GM19023 (cell line): ENCODE data around the gene VPS41.
A peak's percentile ranks its signal among the peaks of the same experiment; 100 is the strongest.
"Not testable (repeated sequence)": the region's sequence is repeated elsewhere in the genome, so short reads cannot be mapped to it uniquely, and the experiment has no call there.

Source experiments
- ATAC-seq: cut with Tn5 transposase; IDR thresholded peaks from one replicate; pipeline ENCODE4 v1.9.1; 2021; ENCODE audit warnings: mild to moderate bottlenecking, moderate library complexity; ENCODE audit not compliant: unreplicated experiment

VPS41 gene

DNA sequence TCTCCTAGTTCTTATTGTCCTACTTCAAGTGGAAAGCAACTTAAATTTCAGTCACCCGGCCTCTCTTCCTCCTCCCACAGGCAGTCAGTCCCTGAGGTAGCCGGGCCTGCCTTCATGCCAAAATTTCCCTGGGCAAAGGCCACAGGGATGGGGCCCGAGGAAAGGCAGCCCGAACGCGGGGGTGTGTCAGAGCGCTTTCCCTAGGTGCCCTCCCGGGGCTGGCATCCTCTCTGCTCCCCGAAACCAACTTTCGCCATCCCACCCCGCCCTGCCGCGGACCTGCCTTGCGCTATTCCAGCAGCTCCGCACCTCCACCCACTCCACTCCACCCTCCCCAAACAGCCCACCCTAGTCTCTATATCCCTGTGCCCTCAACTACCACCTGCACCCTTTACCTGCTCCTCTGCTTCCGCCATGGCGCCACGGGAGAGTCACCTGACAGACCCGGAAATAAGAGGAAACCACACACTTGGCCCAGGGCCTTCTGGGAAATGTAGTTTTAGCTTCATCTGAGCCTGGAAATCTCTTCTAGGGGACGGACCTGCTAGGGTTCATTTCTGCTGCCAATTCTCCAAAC is at the start of gene VPS41:
Gene VPS41, minus strand, starts transcription at position 433 of the 577 bp plus-strand sequence. Its CDS starts 17 bp downstream, at position 416.
- peak; percentile 99 for ATAC-seq

DNA sequence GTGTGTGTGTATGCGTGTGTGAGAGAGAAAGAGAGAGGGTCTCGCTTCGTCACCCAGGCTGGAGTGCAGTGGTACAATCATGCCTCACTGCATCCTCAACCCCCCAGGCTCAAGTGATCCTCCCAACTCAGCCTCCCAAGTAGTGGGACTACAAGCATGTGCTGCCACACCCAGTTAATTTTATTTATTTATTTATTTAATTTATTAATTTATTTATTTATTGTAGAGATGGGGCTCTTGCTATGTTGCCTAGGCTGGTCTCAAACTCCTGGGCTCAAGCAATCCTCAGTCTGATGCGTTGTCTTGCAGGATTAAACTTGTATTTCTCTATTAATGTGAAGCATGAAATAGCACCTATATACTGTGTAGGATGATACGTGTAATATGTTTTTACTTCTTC is 46.9 kb upstream of the VPS41 start:
- ATAC-seq = no peak

DNA sequence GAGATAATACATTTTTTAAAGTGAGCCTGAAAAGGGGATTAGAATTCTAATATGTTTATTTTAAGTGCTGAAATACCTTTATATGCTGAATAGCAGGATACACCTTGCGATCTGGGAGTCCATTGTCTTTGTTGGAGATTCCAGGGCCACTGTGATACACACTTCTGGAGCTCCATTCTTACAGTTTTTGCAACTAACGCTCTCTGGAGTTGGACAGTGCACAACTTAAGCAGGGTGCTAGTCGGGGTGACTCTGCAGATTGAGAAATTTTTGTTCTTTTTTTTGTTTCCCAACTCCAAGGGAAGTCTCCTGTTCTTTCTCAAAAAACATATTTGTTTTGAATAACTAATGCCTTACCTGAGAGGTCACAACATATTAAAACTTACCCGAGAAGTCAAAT is 45.0 kb upstream of the VPS41 start:
- no peak for ATAC-seq

DNA sequence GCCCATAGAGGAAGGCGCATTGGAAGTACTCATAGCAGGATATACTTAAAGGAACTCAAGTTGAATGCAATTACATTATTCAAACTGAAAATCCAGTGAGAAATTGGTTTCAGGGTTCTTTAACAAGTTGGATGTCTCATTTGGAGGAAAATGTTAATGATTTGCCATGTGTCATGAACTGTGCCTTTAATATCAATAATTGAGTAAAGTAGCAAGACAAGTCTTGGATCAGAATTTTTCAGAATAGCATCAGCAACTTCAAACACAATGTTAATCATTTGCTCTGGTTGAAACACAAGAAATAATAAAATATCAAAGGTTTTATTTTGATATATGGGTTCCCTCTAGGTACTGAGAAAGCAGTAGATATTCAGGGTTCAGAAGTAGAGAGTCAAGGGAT is 44.2 kb upstream of the VPS41 start:
- no peak for ATAC-seq

DNA sequence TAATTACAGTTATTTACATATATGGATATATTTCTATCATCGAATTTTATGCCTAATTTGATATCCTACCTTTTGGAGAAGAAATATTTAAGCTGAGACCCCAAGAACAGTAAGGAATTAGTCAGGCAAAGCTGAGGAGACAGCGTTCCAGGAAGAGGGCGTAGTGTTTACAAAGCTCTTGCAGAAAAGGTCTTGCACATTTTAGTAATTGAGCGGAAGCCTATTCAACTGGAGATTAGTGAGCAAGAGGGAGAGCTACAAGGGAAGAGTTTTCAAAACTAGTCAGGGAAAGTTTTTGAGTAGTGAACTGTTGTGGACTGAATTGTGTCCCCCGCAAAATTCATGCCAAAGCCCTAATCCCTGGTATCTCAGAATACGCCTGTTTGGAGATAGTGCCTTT is 42.2 kb upstream of the VPS41 start:
- ATAC-seq = no peak

DNA sequence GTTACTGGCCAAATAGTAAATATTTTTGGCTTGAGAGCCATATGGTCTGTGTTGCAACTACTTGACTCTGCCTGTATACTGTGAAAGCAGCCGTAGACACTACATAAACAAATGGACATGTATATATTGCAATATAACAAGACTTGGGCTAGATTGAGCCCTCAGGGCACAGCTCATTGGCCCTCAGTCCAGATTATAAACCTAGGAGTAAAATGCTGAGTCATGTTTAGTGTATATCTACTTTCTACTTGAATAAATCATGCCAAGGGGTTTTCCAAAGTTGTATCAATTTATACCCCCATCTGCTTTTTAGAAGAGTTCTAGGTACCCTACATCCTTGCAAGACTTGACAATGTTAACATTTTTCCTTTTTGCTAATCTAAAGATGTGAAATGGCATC is 41.3 kb upstream of the VPS41 start:
- ATAC-seq = no peak

DNA sequence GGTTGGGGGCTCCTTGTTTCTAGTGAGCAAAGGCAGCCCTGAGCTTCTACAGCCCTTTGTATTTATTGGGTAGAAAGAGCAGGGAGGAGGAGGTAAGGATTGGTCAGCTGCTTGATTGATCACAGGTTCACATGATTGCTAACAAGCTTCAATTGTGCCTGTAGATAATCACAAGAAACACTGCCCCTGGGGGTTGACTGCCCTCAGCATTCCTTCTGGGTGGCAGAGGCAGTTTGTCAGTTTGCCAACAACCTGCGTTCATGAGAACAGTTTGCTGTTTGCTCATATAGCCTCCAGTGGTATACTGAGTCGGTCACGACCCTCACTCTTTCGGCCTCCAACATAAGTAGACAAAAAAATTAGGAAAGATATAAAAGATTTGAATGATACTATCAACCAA is 38.5 kb upstream of the VPS41 start:
- not testable (repeated sequence) for ATAC-seq

DNA sequence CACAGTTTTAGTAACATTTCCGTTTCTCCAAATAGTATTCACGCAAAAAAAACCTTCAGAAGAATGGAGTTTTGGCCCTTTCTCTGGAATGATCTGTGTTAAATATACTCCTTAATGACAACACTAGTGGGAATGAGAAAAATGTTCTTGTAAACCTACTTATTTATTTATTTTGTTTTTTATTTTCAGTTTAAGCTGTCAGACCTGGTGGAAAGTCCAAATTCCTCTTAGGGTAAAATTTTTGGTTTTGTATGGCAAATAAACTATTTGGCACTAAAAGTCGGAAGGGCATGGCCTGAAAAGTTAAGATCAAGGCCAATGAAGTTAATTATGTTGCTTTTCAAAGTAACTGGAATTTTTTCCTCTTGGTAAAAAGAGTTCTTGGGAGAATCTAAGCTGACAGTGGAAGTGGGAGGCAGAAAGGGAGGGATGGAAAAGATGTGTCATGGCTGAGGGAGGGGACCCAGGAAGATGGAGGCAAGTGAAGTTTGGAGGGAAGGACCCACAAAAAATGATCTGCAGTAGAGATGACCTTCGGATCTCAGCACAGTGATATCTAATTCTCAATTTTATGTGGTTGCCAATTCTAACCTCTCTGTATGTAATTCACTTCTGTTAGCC is 33.5 kb upstream of the VPS41 start:
- no peak for ATAC-seq

DNA sequence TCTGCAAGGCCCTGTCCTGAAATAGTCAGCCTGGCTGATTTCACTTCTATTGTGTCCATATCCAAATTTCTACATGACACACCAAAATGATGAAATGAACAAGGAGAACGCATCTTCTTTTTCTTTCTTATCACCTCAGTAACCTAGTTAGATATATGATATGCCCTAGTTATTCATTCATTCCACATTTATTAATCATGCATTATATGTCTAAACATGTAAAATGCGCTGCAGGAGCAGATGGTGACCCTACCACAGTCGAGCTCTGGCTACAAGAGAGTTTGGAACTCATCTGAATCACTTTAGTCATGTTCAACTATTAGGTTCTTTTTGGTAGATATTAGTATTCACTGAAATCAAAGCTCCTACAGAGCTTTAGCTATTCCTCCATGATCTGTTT is 31.8 kb upstream of the VPS41 start:
- ATAC-seq = no peak

DNA sequence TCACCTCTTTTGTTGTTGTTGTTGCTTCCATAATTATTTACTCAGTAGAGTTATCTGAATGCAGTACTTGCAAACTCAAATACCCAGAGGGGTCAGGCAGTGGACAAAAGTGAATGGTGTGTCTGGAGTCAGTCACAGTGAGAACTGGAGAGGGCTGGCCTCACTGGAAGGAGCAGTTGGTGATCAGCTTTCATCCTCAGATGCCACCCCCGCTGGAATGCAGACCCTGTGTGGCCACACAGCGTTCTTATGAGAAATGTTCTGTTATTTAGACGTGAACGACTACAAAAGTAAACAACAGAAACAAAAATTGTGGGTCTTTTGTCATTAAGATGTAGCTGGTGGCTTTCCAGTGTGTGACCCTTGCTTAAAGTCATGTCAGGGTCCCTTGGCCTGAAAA is 29.6 kb upstream of the VPS41 start:
- no peak for ATAC-seq

DNA sequence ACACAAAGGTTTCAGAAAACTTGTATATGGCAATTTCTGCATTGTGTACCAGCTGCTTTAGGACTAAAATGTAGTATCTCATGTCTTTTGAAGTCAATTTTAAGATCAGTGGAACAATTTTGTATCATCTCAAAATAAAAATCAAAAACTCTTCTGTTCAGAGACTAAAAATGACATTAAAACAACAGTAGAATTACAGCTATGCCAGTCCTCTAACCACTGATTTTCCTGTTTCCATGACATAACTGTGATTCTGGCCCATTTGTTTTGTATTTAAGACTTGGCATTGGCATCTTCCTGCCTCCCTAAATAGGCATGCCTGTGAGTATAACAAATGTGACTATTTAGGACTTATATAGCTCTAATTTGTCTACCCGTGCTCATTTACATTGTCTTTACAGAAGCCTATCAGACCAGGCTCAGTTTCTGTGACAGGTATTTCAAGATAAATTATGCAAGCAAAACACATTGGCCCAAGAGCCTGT is 29.1 kb upstream of the VPS41 start:
- ATAC-seq = no peak

DNA sequence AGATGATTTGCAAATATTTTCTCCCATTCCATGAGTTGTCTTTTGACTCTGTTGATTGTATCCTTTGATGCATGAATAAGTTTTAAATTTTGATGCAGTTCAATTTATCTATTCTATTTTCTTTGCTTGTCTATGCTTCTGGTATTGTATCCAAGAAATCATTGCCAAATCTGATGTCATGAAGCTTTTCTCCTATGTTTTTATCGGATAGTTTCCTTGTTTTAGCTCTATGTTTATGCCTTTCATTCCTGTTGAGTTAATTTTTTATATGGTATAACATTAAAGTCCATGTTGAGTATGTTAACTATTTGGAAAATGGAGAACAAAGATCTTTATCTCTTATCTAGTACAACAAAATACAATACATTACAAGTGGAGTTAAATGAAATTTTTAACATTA is 27.6 kb upstream of the VPS41 start:
- no peak for ATAC-seq

DNA sequence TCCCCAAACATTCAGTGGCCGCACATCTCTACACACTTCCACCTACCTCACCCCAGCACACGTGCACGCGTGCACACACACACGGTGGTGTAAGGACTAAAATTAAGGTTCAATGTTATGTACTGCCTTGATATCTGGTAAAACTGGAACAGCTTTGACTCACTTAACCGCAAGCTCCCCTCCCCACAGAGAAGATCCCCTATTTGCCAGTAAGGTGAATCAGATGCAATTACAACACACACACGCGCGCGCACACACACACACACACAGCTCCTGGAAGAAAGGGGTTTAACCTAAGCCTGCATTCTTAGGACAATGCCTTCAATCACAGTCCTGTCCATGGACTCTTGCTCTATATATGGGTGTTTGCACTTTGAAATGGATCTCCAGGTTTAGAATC is 25.5 kb upstream of the VPS41 start:
- ATAC-seq = no peak

DNA sequence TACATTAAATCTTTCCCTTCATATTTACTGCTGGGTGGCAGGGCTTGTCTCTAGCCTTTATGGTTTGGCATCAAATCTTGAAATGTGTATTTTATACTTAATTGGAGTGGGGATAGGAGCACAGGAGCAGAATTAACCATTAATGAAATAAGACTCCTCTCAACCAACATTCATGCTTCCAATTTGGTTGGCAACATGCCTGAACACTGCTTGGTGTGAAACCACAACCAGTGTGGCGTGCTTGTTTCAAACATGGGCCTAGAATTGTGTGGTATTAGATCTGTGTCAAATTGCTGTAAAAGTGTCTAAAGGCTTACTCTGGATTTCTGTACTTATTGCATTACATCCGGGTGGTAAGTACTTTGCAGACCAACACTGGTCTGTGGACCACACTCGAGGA is 25.1 kb upstream of the VPS41 start:
- ATAC-seq = no peak

DNA sequence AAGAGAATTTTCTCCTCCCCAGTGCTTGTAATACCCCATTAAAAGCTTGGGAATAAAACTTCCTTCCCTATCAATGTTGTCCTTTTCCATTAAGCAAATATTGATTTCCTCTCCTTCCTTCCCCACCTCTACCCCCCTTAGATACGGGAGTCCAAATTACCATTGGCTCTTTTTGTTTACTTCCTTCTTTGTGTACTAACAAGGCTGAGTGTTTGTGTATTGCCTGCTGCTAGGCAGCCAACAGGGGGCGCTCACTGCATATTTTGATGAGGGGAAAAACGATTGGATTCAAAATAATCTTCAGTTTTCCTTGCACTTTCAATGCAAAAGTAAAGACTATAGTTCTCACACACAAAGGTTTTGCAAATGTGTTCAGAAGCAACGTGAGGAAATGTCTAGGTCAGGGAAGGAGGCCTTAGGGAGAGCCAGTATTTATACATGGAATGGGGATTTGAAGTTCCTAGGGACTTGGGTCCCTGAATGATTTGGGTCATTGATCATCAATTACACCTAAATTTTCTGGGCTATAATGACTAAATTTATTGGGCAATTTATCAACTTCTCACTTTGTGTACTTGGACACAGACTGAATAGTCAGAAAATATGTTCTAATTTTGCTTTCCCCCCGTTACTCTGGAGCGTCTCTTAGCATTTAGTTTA is 23.6 kb upstream of the VPS41 start:
- ATAC-seq = peak; percentile 75

DNA sequence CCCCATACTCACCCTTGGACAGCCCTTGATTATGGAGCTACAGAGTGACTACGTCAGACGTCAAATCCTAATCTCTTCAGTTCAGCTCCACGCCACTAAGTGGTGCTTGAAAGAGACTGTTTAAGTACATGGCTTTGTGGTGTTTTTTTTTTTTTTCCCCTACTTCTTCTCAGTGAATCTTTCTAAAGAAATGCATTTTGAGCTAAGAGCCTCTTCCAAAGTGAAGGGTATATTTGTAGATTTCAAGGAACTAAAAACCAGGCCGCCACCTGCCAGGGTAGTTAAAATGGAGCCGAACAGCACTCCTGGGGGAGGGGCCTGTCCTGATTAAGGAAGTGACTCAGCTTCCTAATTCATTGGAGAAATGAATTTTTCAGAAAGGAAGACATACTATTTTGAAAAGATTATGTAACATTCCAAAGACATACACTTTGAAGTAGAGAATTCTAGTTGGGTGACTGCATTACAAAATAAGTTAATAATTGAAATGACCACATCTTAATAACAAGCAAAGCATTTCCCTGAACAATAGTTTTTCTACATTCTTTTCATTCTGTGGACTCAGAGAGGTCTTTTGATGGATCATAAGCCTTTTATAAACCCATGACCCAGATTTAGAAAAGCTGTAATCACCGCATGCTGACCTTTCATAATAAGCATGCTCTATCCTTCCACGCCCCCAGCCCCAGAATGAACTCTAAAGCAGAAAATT is 20.6 kb upstream of the VPS41 start:
- no peak for ATAC-seq

DNA sequence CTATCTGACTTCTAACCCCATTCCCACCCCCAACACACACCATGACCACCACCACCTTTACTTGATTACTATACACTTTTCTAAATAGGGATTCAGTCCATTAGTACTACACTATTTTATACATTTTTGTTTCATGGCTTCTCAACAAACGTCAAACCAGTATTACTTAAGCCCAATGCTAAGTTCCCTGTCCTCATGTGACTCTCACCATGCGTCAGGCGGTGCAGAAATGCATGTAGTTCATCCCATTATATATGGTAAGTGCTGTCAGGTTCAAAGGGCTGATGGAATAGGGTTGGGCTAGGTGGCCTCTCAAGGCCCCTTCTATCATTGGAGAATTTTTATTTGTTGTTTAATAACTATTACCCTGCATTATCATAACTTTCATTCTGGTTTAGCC is 19.5 kb upstream of the VPS41 start:
- ATAC-seq = no peak

DNA sequence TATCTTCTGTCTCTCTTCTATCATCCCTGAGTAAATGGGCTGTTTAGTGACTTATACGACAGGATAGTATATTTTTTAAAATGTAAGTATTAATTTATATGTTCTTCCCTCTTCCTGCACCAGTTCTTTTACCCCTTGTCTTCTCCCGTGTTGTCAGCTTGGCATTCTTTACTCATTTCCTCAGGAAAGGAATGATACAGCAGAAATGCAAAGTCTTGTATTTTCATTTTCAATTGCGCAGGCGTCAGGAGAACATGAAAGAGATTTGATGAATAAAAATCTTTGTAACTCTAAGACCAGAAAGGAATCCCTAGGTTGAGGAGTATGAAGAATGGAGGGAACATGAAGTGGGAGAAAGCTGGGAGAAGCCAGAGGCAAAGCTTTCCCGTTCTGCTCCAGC is 18.8 kb upstream of the VPS41 start:
- no peak for ATAC-seq

DNA sequence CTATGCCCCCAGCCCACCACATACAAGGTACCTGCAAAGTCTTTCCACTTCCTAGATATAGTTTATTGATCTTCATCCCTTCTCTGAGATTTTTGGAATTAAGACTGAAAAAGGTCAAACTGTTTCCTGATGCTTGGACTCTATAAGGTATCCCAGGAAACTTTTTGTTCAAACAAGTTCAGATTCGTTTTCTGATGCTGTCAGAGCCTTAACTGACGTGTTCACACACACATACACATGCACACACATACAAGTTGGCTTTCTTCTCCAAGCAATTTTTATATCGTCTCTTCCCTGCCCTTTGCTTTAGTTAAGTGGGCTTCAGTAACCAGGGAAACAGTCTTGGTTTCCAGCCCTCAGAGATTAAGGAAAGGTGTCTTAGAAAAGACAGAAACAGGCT is 11.7 kb upstream of the VPS41 start:
- ATAC-seq = no peak

DNA sequence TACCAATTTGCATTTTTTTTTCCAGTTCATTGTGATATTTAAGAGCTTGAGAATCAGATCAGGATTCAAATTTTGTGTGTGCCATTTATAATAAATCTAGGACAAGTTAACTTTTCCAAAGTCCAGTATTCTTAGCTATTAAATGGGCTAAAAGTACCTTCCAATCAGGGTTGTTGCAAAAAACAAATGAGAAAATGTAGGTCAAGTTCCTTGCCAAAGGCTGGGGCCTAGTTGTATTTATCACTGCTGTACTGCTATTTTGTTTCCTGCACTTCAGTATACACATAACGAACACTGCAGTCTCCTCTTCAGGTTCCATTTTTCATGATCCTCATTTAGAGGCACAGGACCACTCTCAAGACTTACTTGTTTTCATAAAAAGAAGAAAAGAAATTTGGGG is 7.4 kb upstream of the VPS41 start:
- no peak for ATAC-seq

DNA sequence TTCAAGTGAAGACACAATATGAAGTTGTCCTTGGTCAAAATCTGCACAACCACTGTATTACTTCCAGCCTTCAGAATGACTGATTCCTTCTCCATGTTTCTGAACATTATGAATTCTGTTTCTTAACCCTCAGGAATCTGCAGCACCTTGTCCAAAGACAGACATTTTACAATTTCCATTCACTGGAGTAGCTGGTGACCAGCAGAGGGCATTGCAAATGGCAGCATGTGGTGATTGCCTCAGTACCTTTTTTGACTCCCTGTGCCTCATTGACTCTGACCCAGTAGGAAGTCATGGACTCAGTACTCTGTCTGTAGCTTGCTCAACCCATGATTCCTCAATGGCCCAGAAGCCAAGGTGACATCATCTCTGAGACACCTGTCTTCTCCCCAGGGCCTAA is 879 bp upstream of the VPS41 start:
- no peak for ATAC-seq

DNA sequence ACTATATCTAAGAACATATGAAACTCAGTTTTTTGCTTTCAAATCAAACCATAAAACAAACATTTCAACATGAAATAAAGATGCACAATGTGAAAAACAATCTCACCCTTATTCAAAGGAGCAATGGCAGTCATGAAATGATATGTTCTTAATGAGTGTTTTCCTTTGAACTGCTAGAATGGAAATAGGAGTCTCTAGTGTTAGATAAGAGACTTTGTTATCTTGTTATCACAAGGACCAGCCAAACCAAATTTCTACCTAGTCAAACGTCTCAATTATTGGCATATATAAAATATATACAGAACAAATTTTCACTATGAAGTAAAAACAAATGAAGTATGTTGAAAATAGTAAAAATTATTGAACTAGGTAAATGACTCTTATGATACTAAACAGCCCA is 1.2 kb downstream of the VPS41 start:
- no peak for ATAC-seq
